NCI-H524 treated with DMSO at 0.1 percent for 48 hours (cell line): ENCODE results near the gene AP1AR.
"Not testable (repeated sequence)": the region's sequence is repeated elsewhere in the genome, so short reads cannot be mapped to it uniquely, and the experiment has no call there.

ENCODE experiments used
- DNase-seq: peaks from one replicate; lab custom pipeline; 2025; lab: John Stamatoyannopoulos, UW

The AP1AR gene

GRCh38 chr4:112279025-112279881 lies 47.7 kb downstream of the AP1AR start:
- no peak for DNase-seq

GRCh38 chr4:112279882-112280315 lies 48.3 kb downstream of the AP1AR start:
- DNase-seq, result no peak

GRCh38 chr4:112280386-112281056 lies 48.9 kb downstream of the AP1AR start:
- no peak for DNase-seq

- DNase-seq, result not testable (repeated sequence)
Measured at GRCh38 chr4:112281895-112282398, 50.4 kb downstream of the AP1AR start.

- no peak for DNase-seq
Measured at GRCh38 chr4:112282860-112283667, 51.5 kb downstream of the AP1AR start.

- no peak for DNase-seq
Measured at GRCh38 chr4:112284166-112284565, 52.6 kb downstream of the AP1AR start.

- DNase-seq, result no peak
Measured at GRCh38 chr4:112284662-112285411, 53.2 kb downstream of the AP1AR start.

- no peak for DNase-seq
Measured at GRCh38 chr4:112287258-112287989, 55.8 kb downstream of the AP1AR start.

- no peak for DNase-seq
Measured at GRCh38 chr4:112288455-112288854, 56.9 kb downstream of the AP1AR start.

GRCh38 chr4:112289407-112290253 lies 58.0 kb downstream of the AP1AR start:
- DNase-seq, result no peak

GRCh38 chr4:112290341-112290740 lies 58.8 kb downstream of the AP1AR start:
- DNase-seq, result no peak

GRCh38 chr4:112296949-112297880 lies 65.6 kb downstream of the AP1AR start, which contains the start of gene ALPK1:
TSS of gene ALPK1 (plus strand) at chr4:112297369.
- no peak for DNase-seq

- no peak for DNase-seq
Measured at GRCh38 chr4:112299721-112300120, 68.1 kb downstream of the AP1AR start.

- no peak for DNase-seq
Measured at GRCh38 chr4:112302320-112303274, 71.0 kb downstream of the AP1AR start.

GRCh38 chr4:112305477-112305876 lies 73.9 kb downstream of the AP1AR start:
- not testable (repeated sequence) for DNase-seq

GRCh38 chr4:112309263-112309791 lies 77.7 kb downstream of the AP1AR start:
- not testable (repeated sequence) for DNase-seq

GRCh38 chr4:112311516-112311915 lies 79.9 kb downstream of the AP1AR start:
- no peak for DNase-seq
